ENCODE results near the gene EPDR1. TPM values are rescaled to one million over a fixed set of nuclear protein-coding genes. Genes with fewer than 3 reads are reported as not detected.

EPDR1 gene
- total RNA-seq, 4 donors from 2014 or later = 43.5 to 45.7 (median 45.0) TPM

- 87 to 88% methylated on average over 4 of the region's 4 CpGs for WGBS, 2 donors
- no peaks in the 10 kb centered on the region for H3K27me3 ChIP-seq
- H3K4me1 ChIP-seq = peaks cover 0 to 55% (median 8%) of the 10 kb centered on the region in 4 donors
- no peak for DNase-seq (ENCODE audit: low spot score in 2 of 2)
- peaks cover 0 to 12% (median 0%) of the 10 kb centered on the region in 4 donors for H3K9me3 ChIP-seq
- no peak overlapping the region for H3K4me3 ChIP-seq
- H3K27ac ChIP-seq = peak overlapping the region in 2 of 4 donors; percentile 60 to 86
- peaks cover 0 to 12% (median 0%) of the 10 kb centered on the region in 3 donors for H3K36me3 ChIP-seq
- no peak for TF ChIP-seq POLR2A (IDR thresholded peaks at IDR 0.05)
- TF ChIP-seq CTCF (IDR thresholded peaks at IDR 0.05) = no peak
- TF ChIP-seq EP300 (IDR thresholded peaks at IDR 0.05) = no peak
Measured at GRCh38 chr7:37928878-37929277, 8.4 kb downstream of the EPDR1 start.

GRCh38 chr7:37930226-37930948, 9.9 kb downstream of the EPDR1 start:
- WGBS, 2 donors = 71 to 80% methylated on average over 5 of the region's 5 CpGs
- H3K27ac ChIP-seq = peak overlapping the region in 2 of 4 donors; percentile 59 to 86

GRCh38 chr7:37932543-37932942, 12.1 kb downstream of the EPDR1 start:
- WGBS, 2 donors = 69 to 73% methylated on average over 2 of the region's 2 CpGs
- H3K27ac ChIP-seq = peak overlapping the region in 2 of 4 donors; percentile 16 to 73
- no peak for TF ChIP-seq EP300 (IDR thresholded peaks at IDR 0.05)
- TF ChIP-seq POLR2A (IDR thresholded peaks at IDR 0.05) = no peak
- no peak for TF ChIP-seq CTCF (IDR thresholded peaks at IDR 0.05)

More at GRCh38 chr7:37930226-37930948, 9.9 kb downstream of the EPDR1 start:
- H3K27me3 ChIP-seq = no peaks in the 10 kb centered on the region
- H3K9me3 ChIP-seq = peaks cover 0 to 7% (median 0%) of the 10 kb centered on the region in 4 donors
- no peak overlapping the region for H3K4me3 ChIP-seq
- H3K36me3 ChIP-seq = peaks cover 0 to 7% (median 0%) of the 10 kb centered on the region in 3 donors
- H3K4me1 ChIP-seq = peaks cover 0 to 48% (median 8%) of the 10 kb centered on the region in 4 donors
- DNase-seq (ENCODE audit: low spot score in 2 of 2) = no peak
- TF ChIP-seq POLR2A (IDR thresholded peaks at IDR 0.05) (no peak), CTCF (IDR thresholded peaks at IDR 0.05) (no peak), EP300 (IDR thresholded peaks at IDR 0.05) (no peak)

GRCh38 chr7:37933018-37933566, 12.7 kb downstream of the EPDR1 start:
- Histone ChIP-seq H3K4me3 (no peak overlapping the region), H3K9me3 (peaks cover 0 to 14% (median 0%) of the 10 kb centered on the region in 4 donors), H3K27me3 (no peaks in the 10 kb centered on the region), H3K4me1 (peaks cover 0 to 33% (median 3%) of the 10 kb centered on the region in 4 donors), H3K27ac (peak overlapping the region in 2 of 4 donors; percentile 43 to 55), H3K36me3 (peaks cover 0 to 7% (median 0%) of the 10 kb centered on the region in 3 donors)
- 79 to 92% methylated on average over 9 of the region's 9 CpGs for WGBS, 2 donors
- DNase-seq (ENCODE audit: low spot score in 2 of 2) = no peak
- no peak for TF ChIP-seq EP300 (IDR thresholded peaks at IDR 0.05)
- no peak for TF ChIP-seq POLR2A (IDR thresholded peaks at IDR 0.05)
- TF ChIP-seq CTCF (IDR thresholded peaks at IDR 0.05) = no peak

More at GRCh38 chr7:37932543-37932942, 12.1 kb downstream of the EPDR1 start:
- Histone ChIP-seq H3K4me3 (no peak overlapping the region), H3K27me3 (no peaks in the 10 kb centered on the region), H3K9me3 (peaks cover 0 to 13% (median 0%) of the 10 kb centered on the region in 4 donors), H3K36me3 (peaks cover 0 to 7% (median 0%) of the 10 kb centered on the region in 3 donors), H3K4me1 (peaks cover 0 to 37% (median 5%) of the 10 kb centered on the region in 4 donors)
- no peak for DNase-seq (ENCODE audit: low spot score in 2 of 2)

All from tibial nerve (tissue), 4 donors.